ENCODE data around the gene HEATR5A.

Gene HEATR5A

DNA sequence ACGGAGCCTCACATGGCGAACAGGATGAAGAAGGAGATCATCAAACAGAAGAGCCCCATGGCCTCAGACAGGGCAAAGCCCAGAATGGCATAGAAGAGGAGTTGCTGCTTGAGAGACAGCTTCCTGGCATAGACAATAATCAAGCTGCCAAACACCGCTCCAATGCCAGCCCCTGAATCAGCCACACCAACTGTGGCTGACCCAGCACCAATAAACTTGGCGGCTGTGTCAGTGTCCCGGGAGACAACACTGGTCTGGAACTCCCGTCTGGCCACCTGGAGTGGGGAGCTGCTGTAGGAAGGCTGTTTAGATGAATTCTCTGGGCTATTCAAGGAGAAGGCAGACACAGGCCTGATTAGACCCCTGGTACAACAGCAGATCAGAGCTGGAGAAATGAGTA lies 100.1 kb downstream of the HEATR5A start:
- no peak for TF ChIP-seq YY1 (IDR thresholded peaks at IDR 0.05; ENCODE audit: low read depth)
- no peak for TF ChIP-seq EP300 (IDR thresholded peaks at IDR 0.05; ENCODE audit: borderline replicate concordance)
- TF ChIP-seq CREB1 (IDR thresholded peaks at IDR 0.05; ENCODE audit: low read depth), result no peak
- TF ChIP-seq, protein P1, sequence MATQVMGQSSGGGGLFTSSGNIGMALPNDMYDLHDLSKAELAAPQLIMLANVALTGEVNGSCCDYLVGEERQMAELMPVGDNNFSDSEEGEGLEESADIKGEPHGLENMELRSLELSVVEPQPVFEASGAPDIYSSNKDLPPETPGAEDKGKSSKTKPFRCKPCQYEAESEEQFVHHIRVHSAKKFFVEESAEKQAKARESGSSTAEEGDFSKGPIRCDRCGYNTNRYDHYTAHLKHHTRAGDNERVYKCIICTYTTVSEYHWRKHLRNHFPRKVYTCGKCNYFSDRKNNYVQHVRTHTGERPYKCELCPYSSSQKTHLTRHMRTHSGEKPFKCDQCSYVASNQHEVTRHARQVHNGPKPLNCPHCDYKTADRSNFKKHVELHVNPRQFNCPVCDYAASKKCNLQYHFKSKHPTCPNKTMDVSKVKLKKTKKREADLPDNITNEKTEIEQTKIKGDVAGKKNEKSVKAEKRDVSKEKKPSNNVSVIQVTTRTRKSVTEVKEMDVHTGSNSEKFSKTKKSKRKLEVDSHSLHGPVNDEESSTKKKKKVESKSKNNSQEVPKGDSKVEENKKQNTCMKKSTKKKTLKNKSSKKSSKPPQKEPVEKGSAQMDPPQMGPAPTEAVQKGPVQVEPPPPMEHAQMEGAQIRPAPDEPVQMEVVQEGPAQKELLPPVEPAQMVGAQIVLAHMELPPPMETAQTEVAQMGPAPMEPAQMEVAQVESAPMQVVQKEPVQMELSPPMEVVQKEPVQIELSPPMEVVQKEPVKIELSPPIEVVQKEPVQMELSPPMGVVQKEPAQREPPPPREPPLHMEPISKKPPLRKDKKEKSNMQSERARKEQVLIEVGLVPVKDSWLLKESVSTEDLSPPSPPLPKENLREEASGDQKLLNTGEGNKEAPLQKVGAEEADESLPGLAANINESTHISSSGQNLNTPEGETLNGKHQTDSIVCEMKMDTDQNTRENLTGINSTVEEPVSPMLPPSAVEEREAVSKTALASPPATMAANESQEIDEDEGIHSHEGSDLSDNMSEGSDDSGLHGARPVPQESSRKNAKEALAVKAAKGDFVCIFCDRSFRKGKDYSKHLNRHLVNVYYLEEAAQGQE (IDR thresholded peaks at IDR 0.05; ENCODE audit: low read depth), result no peak

DNA sequence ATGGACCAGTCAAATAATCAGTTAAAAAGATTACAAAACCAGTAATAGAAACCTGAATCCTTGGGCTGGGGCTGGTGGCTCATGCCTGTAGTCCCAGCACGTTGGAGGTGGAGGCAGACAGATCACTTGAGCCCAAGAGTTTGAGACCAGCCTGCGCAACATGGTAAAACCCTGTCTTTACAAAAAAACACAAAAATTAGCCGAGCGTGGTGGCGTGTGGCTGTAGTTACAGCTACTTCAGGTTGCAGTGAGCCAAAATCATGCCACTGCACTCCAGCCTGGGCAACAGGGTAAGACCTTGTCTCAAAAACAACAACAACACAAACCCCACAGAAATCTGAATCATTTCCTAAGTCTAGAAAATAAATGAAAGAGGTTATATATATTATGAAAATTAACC lies 100.6 kb downstream of the HEATR5A start:
- TF ChIP-seq, protein P2, sequence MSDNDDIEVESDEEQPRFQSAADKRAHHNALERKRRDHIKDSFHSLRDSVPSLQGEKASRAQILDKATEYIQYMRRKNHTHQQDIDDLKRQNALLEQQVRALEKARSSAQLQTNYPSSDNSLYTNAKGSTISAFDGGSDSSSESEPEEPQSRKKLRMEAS (IDR thresholded peaks at IDR 0.05), result no peak
- TF ChIP-seq TEAD4 (IDR thresholded peaks at IDR 0.05), result no peak
- TF ChIP-seq TAF1 (IDR thresholded peaks at IDR 0.05; ENCODE audit: low read depth), result no peak
- TF ChIP-seq CEBPB (IDR thresholded peaks at IDR 0.05), result no peak
- TF ChIP-seq EGR1 (IDR thresholded peaks at IDR 0.05), result no peak

DNA sequence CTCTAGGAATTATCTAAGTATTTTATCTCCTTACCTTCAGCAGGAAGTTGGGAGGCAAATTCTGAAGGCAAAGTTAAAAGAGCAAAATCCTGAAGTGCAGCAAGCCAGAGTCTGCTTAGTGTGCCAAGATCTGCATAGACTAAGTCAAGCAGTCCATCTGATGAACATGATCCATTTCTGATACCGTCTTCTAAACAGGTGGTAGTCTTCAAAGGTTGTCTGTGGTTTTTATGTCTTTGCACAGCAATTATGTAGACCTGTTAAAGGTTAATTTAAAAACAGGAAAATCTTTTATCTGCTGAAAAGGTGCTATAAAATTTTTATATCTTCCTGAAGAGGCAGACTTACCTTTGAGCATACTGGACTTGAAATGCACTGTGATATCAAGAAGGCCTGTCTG lies 107.4 kb downstream of the HEATR5A start:
- TF ChIP-seq FOXM1 (IDR thresholded peaks at IDR 0.05; ENCODE audit: borderline replicate concordance, low read depth) (no peak), RAD21 (IDR thresholded peaks at IDR 0.05; ENCODE audit: low read depth) (no peak)
- TF ChIP-seq, protein P1 (IDR thresholded peaks at IDR 0.05; ENCODE audit: low read depth), result no peak

DNA sequence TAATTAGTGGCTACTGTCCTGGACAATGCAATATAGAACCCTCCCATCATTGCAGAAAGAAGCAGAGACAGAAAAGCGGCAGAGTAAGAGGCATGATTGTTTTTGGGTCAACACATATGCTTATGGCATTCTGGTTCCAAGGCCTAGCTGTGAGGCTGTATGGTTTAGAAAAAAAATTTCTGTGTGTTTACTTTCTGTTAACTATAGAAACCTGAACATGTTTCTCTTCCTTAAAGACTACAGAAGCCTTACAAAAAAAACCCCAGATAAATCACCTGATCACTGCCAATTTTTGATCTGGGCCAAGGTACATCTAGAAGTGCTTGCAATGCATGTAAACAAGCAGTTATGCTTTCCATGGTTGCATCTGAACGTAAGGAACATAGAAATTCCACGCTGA lies 112.7 kb downstream of the HEATR5A start:
- TF ChIP-seq TCF12 (IDR thresholded peaks at IDR 0.05; ENCODE audit: low read depth), result no peak

DNA sequence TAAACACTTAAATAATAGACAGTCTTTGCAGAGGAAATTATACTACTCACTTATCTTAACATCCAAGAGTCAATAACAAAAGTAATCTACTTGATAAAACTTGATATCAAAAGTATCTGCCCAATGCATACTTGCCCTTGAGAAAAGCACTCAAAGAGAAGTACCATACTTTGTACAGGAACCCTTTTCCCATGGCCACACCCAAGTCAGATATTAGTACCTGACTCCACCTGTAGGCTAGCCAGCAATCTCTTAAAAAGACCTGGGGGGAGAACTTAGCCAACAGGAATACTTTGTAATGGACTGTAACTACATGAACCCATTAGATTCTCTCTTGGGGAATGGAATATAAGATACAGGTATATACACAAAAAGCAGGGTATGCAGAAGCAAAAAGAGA lies 113.2 kb downstream of the HEATR5A start:
- peak; percentile 19; the same call in 1 of the 2 replicates for TF ChIP-seq RAD21 (IDR thresholded peaks at IDR 0.05; ENCODE audit: low read depth)
- TF ChIP-seq NFIC (IDR thresholded peaks at IDR 0.05), result no peak
- TF ChIP-seq TCF12 (IDR thresholded peaks at IDR 0.05; ENCODE audit: low read depth), result no peak

DNA sequence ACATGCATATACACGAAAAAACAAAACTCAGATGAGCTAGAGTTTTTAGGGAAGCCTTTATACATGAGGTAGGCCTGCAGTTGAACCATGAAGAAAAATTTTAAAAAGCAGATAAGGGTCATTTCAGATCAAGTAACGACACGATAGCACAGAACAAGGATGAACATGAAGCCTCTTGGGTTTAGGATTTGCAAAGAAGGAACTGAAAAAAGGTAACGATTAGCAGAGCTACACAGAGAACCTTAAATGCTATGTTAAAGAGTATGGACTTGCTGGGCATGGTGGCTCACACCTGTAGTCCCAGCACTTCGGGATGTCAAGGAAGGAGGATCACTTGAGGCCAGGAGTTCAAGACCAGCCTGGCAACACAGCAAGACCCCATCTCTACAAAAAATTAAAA lies 116.7 kb downstream of the HEATR5A start:
- TF ChIP-seq, protein P1 (IDR thresholded peaks at IDR 0.05; ENCODE audit: low read depth), result no peak
- TF ChIP-seq YY1 (IDR thresholded peaks at IDR 0.05; ENCODE audit: low read depth) (no peak), NFIC (IDR thresholded peaks at IDR 0.05) (no peak), CREB1 (IDR thresholded peaks at IDR 0.05; ENCODE audit: low read depth) (no peak)

DNA sequence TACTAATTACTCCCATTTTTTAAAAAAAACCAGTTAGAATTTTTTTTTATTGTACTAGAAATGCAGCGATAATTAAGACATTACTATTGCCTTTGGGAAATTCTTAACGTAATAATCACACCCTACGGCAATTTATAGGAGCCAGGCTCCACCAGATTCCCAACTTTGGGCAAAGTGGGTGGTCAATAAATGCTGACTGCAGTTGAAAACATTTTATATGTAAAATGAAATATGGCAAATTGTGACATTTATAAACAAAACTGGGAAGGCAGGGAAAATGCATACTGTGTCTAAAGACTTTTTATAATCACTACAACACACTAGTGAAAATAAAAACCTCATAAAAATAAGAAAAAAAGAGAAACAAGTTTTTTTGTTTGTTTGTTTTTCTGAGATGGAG lies 119.5 kb downstream of the HEATR5A start:
- TF ChIP-seq CREB1 (IDR thresholded peaks at IDR 0.05; ENCODE audit: low read depth) (no peak), CEBPB (IDR thresholded peaks at IDR 0.05) (no peak), TCF12 (IDR thresholded peaks at IDR 0.05; ENCODE audit: low read depth) (no peak), TEAD4 (IDR thresholded peaks at IDR 0.05) (no peak), NFIC (IDR thresholded peaks at IDR 0.05) (no peak), YY1 (IDR thresholded peaks at IDR 0.05; ENCODE audit: low read depth) (no peak), RAD21 (IDR thresholded peaks at IDR 0.05; ENCODE audit: low read depth) (no peak), EP300 (IDR thresholded peaks at IDR 0.05; ENCODE audit: borderline replicate concordance) (no peak)
- TF ChIP-seq, protein P2 (IDR thresholded peaks at IDR 0.05), result no peak
- TF ChIP-seq, protein P1 (IDR thresholded peaks at IDR 0.05; ENCODE audit: low read depth), result no peak

Data from Ishikawa (cell line).